HEK293 (cell line): ENCODE measurements around the gene GALNTL6.

Experiments
- ZNF404 ChIP-seq: fragments of 450-650 bp; formaldehyde crosslinking; IDR thresholded peaks from 2 replicates; pipeline ENCODE4 v1.5.1; 2017; ENCODE audit warnings: missing biosample characterization, missing genetic modification characterization
- ZNF423 ChIP-seq: fragments of 450-650 bp; formaldehyde crosslinking; IDR thresholded peaks from 2 replicates; pipeline ENCODE4 v1.5.1; 2016; ENCODE audit warnings: missing biosample characterization, missing genetic modification characterization
- ZNF658 ChIP-seq: fragments of 450-650 bp; formaldehyde crosslinking; IDR thresholded peaks from 2 replicates; pipeline ENCODE4; 2016; ENCODE audit warnings: missing biosample characterization, missing genetic modification characterization
- ZSCAN30 ChIP-seq: fragments of 450-650 bp; IDR thresholded peaks from 2 replicates; pipeline ENCODE4 v1.5.1; 2018; ENCODE audit warnings: missing biosample characterization, mild to moderate bottlenecking, missing genetic modification characterization, moderate library complexity
- TF ChIP-seq, protein P1 (sequence below): fragments of 450-650 bp; formaldehyde crosslinking; IDR thresholded peaks from 2 replicates; pipeline ENCODE4 v1.5.1; 2016; ENCODE audit warnings: missing biosample characterization, missing genetic modification characterization
- TF ChIP-seq, protein P2 (sequence below): fragments of 450-650 bp; formaldehyde crosslinking; IDR thresholded peaks from 2 replicates; pipeline ENCODE4 v1.5.1; 2016; ENCODE audit warnings: missing biosample characterization, missing genetic modification characterization

DNA sequence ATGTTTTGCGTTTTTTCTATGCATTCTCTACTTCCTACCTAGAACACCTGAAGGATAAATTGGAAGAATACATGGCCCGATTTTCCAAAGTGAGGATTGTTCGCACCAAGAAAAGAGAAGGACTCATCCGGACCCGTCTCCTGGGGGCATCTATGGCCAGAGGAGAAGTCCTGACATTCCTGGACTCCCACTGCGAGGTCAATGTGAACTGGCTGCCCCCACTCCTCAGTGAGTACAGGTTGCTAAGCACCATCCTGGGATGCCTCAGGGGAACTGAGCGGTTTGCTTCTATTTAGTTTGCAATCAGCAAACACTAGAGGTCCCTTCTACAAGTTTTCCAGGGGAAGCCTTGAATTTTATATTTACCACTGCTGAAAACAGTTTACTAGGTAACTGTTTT, 996.1 kb downstream of the GALNTL6 start:
- TF ChIP-seq ZNF423 (tag by site-specific recombination) (no peak), ZNF404 (tag by site-specific recombination) (no peak), ZNF658 (tag by site-specific recombination) (no peak), ZSCAN30 (no peak)
- TF ChIP-seq, protein P1, sequence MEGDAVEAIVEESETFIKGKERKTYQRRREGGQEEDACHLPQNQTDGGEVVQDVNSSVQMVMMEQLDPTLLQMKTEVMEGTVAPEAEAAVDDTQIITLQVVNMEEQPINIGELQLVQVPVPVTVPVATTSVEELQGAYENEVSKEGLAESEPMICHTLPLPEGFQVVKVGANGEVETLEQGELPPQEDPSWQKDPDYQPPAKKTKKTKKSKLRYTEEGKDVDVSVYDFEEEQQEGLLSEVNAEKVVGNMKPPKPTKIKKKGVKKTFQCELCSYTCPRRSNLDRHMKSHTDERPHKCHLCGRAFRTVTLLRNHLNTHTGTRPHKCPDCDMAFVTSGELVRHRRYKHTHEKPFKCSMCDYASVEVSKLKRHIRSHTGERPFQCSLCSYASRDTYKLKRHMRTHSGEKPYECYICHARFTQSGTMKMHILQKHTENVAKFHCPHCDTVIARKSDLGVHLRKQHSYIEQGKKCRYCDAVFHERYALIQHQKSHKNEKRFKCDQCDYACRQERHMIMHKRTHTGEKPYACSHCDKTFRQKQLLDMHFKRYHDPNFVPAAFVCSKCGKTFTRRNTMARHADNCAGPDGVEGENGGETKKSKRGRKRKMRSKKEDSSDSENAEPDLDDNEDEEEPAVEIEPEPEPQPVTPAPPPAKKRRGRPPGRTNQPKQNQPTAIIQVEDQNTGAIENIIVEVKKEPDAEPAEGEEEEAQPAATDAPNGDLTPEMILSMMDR: no peak
- TF ChIP-seq, protein P2, sequence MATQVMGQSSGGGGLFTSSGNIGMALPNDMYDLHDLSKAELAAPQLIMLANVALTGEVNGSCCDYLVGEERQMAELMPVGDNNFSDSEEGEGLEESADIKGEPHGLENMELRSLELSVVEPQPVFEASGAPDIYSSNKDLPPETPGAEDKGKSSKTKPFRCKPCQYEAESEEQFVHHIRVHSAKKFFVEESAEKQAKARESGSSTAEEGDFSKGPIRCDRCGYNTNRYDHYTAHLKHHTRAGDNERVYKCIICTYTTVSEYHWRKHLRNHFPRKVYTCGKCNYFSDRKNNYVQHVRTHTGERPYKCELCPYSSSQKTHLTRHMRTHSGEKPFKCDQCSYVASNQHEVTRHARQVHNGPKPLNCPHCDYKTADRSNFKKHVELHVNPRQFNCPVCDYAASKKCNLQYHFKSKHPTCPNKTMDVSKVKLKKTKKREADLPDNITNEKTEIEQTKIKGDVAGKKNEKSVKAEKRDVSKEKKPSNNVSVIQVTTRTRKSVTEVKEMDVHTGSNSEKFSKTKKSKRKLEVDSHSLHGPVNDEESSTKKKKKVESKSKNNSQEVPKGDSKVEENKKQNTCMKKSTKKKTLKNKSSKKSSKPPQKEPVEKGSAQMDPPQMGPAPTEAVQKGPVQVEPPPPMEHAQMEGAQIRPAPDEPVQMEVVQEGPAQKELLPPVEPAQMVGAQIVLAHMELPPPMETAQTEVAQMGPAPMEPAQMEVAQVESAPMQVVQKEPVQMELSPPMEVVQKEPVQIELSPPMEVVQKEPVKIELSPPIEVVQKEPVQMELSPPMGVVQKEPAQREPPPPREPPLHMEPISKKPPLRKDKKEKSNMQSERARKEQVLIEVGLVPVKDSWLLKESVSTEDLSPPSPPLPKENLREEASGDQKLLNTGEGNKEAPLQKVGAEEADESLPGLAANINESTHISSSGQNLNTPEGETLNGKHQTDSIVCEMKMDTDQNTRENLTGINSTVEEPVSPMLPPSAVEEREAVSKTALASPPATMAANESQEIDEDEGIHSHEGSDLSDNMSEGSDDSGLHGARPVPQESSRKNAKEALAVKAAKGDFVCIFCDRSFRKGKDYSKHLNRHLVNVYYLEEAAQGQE: no peak
